GM23338 (cell line): ENCODE results near the gene MBL2. TPM values are rescaled to one million over a fixed set of nuclear protein-coding genes. Genes with fewer than 3 reads are reported as not detected.

Source experiments
- ETS1 ChIP-seq: IDR thresholded peaks from 2 replicates; pipeline ENCODE4 v1.6.1; 2016; ENCODE audit warnings: antibody characterized with exemption
- EZH2phosphoT487 ChIP-seq: fragments of 200-600 bp; sonication (generic); IDR thresholded peaks from one replicate; pipeline ENCODE4 v1.8.1; 2018; ENCODE audit warnings: antibody characterized with exemption; ENCODE audit not compliant: unreplicated experiment
- JUNB ChIP-seq: IDR thresholded peaks from one replicate; pipeline ENCODE4 v1.6.1; 2016; ENCODE audit warnings: antibody characterized with exemption; ENCODE audit not compliant: unreplicated experiment
- POLR2AphosphoS5 ChIP-seq: IDR thresholded peaks from 2 replicates; pipeline ENCODE4 v1.6.1; 2016; ENCODE audit warnings: antibody characterized with exemption, low read depth
- STAT1 ChIP-seq: IDR thresholded peaks from one replicate; pipeline ENCODE4 v1.6.1; 2016; ENCODE audit warnings: antibody characterized with exemption; ENCODE audit not compliant: unreplicated experiment
- ZNF114 ChIP-seq: fragments of 250-450 bp; sonication (Bioruptor Pico); IDR thresholded peaks from 2 replicates; pipeline ENCODE4 v1.5.0; 2020; ENCODE audit warnings: mild to moderate bottlenecking, moderate library complexity
- ZNF331 ChIP-seq: fragments of 250-450 bp; sonication (Bioruptor Pico); IDR thresholded peaks from 2 replicates; pipeline ENCODE4 v1.5.0; 2020; ENCODE audit warnings: low read depth, mild to moderate bottlenecking, moderate library complexity
- ZNF462 ChIP-seq: fragments of 250-450 bp; sonication (Bioruptor Pico); IDR thresholded peaks from 2 replicates; pipeline ENCODE4 v1.5.0; 2020; ENCODE audit warnings: mild to moderate bottlenecking, moderate library complexity
- polyA plus RNA-seq: library from polyadenylated mRNA; unstranded; fragments of >200 nt; fragmentation: Nextera tagmentation; extraction: Ambion mirVana; gene quantifications from 2 replicates; pipeline ENCODE4 v1.2.1, GENCODE V29; 2016
- total RNA-seq: library from RNA; depleted of rRNA; stranded (reverse); fragments of >200 nt; shearing (Covaris generic); gene quantifications from 2 replicates; pipeline ENCODE4 v1.2.3, GENCODE V29; 2014
- TF ChIP-seq, protein P1 (sequence below), 2 experiments: fragments of 200-600 bp in 1 of 2; sonication (generic) in 1 of 2; conservative IDR thresholded peaks; 2 replicates each; pipeline versions ENCODE4 v1.5.1 to v1.6.1; 2016 to 2017; ENCODE audit warnings: antibody characterized with exemption in 2 of 2, low read depth in 2 of 2, mild to moderate bottlenecking in 2 of 2, moderate library complexity in 1 of 2

Gene MBL2
- total and polyA plus RNA-seq, 2 experiments from 2014 or later = not detected

DNA sequence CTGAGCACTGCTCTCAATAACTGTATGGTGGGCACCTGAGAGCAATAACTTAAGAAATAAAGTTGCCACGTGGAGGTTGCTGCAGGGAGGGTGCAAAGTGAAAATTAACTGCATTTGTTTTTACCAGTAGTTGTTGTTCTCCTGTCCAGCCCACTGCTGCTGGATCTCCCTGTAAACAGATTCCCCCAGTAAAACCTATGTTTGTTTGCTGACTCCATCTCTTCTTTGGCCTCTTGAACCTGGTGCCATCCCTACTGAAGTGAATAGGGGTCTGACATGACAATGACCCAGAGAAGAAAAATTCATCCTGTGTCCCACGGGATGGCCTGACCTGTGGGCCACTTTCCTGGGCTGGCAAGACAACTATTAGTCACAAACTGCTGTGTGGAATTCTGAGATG lies 1.7 kb downstream of the MBL2 start (continued):
- no peak for TF ChIP-seq ZNF462 (CRISPR knock-in tag)
- no peak for TF ChIP-seq ZNF114 (CRISPR knock-in tag)
- TF ChIP-seq ZNF331 (CRISPR knock-in tag) = no peak
- TF ChIP-seq STAT1 = no peak
- TF ChIP-seq POLR2AphosphoS5 = no peak
- TF ChIP-seq, protein P1, sequence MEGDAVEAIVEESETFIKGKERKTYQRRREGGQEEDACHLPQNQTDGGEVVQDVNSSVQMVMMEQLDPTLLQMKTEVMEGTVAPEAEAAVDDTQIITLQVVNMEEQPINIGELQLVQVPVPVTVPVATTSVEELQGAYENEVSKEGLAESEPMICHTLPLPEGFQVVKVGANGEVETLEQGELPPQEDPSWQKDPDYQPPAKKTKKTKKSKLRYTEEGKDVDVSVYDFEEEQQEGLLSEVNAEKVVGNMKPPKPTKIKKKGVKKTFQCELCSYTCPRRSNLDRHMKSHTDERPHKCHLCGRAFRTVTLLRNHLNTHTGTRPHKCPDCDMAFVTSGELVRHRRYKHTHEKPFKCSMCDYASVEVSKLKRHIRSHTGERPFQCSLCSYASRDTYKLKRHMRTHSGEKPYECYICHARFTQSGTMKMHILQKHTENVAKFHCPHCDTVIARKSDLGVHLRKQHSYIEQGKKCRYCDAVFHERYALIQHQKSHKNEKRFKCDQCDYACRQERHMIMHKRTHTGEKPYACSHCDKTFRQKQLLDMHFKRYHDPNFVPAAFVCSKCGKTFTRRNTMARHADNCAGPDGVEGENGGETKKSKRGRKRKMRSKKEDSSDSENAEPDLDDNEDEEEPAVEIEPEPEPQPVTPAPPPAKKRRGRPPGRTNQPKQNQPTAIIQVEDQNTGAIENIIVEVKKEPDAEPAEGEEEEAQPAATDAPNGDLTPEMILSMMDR (conservative IDR thresholded peaks at IDR 0.05; ENCODE audit: low read depth in 2 of 2) = no peak
- no peak for TF ChIP-seq EZH2phosphoT487
- TF ChIP-seq ETS1 = no peak
- TF ChIP-seq JUNB = no peak
